AG09309 (cell line): ENCODE results near the gene SLC2A2.

Source experiments
- DNase-seq: peaks from one replicate; pipeline ENCODE4 v3.0.0-alpha.2; 2010; ENCODE audit warnings: low read depth
- H3K4me3 ChIP-seq: 2 replicates; pipeline ENCODE4 v1.5.1; 2011; ENCODE audit warnings: mild to moderate bottlenecking, low read depth, low read length, moderate library complexity; ENCODE audit not compliant: control insufficient read depth
- TF ChIP-seq, protein P1 (sequence below): IDR thresholded peaks from 2 replicates; pipeline ENCODE4 v1.5.1; 2011; ENCODE audit warnings: mild to moderate bottlenecking, low read depth, low read length, inconsistent platforms; ENCODE audit not compliant: insufficient read depth, control insufficient read depth; ENCODE audit errors: missing control alignments

Gene SLC2A2

DNA sequence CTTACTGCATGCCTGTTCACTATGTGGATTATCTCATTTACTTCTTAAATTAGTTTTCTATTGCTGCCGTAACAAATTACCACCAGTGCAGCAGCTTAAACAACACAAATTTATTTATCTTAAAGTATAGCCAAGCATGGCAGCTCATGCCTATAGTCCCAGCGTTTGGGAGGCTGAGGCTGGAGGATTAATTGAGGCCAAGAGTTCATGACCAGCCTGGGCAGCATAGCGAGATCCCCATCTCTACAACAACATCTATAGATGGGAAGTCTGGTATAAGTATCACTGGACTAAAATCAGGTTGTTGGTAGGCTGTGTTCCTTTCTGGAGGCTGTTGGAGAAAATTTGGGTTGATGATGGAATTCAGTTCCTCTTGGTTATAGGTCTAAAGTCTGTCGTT lies 5.1 kb downstream of the SLC2A2 start:
- no peak for DNase-seq
- TF ChIP-seq, protein P1, sequence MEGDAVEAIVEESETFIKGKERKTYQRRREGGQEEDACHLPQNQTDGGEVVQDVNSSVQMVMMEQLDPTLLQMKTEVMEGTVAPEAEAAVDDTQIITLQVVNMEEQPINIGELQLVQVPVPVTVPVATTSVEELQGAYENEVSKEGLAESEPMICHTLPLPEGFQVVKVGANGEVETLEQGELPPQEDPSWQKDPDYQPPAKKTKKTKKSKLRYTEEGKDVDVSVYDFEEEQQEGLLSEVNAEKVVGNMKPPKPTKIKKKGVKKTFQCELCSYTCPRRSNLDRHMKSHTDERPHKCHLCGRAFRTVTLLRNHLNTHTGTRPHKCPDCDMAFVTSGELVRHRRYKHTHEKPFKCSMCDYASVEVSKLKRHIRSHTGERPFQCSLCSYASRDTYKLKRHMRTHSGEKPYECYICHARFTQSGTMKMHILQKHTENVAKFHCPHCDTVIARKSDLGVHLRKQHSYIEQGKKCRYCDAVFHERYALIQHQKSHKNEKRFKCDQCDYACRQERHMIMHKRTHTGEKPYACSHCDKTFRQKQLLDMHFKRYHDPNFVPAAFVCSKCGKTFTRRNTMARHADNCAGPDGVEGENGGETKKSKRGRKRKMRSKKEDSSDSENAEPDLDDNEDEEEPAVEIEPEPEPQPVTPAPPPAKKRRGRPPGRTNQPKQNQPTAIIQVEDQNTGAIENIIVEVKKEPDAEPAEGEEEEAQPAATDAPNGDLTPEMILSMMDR = no peak
- no peak overlapping the region for H3K4me3 ChIP-seq

DNA sequence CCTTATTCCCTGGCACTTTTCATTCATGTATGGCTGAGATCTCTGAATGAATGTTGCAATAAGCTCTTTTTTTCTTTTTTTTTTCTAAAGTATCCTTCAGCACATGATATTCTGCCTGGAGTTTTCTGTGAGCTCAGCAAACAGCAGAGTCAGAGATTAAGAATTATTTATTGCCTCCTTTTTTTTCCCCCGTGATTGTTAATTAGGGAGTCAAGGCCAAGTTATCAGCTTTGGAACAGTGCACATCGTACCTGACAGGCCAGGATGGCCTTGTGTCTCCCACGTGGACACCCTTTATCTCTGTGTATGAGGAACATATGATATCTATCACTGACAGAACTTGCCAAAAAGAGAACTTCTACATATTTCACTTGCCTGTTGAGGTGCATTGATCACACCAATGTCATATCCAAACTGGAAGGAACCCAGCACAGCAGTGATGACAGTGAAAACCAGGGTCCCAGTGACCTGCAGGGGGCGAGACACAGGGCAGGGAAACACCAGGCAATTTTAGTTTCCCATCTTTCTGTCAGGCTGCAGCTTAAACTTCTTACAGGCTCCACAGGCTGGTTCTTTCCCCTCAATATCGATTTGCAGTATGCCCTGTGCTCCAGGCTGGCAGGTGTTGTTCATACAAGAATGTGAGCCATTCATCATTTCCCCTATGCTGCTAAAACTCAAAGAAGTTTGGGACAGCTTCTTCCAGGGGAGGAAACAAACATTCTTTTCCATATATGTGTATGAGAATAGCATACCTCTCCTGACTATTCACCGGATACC lies 8.2 kb downstream of the SLC2A2 start:
- TF ChIP-seq, protein P1 = peak; percentile 37
- no peak overlapping the region for H3K4me3 ChIP-seq
- no peak for DNase-seq

DNA sequence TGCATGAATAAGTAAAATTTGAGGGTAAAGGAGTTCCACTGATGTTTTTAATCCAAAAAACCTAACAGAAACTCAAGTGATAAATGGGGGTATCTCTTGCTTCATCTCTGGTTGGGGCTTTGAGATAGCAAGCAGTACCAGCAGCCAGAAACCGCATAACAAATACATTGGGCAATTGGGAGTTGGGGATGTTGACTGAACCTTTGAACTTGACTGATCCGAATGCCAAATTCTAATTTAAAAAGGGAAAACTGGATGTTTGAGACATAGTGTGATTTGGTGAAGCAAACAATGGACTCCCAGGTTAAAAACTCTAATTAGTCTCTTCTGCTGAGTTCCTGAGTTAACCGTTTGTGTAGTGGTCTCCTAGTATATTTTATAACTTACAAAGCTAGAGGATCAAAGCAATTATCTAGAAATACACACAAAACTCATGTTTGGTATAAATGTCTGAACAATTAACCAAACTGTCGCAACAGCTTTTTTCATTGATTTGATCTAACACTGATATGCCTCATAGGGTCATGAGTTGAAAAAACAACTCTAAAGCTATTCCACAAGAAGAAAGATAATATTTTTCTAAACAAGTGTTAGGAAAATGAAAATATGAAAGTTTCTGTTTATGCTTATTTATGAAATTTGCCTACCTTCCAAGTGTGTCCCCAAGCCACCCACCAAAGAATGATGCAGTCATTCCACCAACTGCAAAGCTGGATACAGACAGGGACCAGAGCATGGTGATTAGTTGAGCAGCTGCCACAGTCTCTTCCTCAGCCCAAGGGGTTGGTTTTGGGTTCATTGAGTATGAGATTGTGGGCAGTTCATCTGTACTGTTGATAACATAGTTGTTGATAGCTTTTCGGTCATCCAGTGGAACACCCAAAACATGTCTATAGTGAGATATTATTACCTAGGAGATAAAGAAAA lies 12.4 kb downstream of the SLC2A2 start:
- no peak overlapping the region for H3K4me3 ChIP-seq
- TF ChIP-seq, protein P1 = no peak
- DNase-seq = no peak

DNA sequence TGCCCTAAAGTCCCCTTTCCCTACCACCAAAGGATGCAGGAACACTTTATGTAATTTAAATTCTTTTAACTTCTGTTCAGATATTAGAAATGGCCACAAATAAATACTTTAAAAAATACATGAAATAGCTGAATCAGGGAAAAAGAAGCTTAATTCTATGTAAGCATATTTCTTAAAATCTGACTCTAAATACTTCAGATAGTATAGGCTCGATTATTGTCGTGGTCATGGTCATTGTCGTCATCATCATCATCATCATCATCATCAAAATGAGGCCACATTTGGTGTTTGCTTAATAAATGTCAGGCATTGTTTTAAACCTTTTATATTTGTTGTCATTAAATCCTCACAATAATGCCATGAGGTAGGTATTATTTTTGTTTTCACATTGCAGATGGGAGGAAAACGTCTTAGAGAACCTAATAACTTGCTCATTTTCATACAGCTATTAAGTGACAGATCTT lies 14.6 kb downstream of the SLC2A2 start:
- no peak overlapping the region for H3K4me3 ChIP-seq
- DNase-seq = no peak
- TF ChIP-seq, protein P1 = no peak

DNA sequence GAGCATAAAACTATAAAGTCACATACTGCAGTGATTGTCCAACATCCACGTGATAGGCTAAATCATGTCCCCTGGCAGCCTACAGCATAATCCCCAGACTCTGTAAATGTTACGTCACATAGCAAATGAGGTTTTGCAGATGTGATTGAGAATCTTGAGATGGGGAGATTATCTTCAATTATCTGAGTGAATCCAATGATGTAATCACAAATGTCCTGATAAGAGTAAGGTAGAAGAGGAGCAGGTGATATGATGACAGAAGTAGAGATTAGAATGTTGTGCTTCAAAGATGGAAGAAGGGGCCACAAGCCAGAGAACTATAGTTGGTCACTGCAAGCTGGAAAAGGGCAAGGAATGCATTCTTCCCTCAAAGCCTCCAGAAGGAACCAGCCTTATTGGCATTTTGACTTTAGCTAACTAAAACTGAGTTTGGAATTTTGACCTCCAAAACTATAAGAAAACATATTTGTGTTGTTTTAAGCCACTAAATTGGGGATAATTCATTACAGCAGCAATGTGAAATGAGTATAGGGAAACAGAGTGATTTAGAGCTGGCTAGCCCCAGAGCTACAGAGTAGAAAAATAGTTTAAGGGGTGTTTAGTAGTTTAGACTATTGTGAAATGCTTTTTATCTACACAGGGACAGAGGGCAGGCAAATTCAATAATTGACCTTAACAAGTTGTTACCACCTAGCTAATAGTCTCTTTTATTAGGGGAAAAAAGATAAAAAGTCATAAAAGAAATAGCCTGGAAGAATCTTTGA lies 15.2 kb downstream of the SLC2A2 start:
- no peak for DNase-seq
- H3K4me3 ChIP-seq = no peak overlapping the region
- TF ChIP-seq, protein P1 = no peak

DNA sequence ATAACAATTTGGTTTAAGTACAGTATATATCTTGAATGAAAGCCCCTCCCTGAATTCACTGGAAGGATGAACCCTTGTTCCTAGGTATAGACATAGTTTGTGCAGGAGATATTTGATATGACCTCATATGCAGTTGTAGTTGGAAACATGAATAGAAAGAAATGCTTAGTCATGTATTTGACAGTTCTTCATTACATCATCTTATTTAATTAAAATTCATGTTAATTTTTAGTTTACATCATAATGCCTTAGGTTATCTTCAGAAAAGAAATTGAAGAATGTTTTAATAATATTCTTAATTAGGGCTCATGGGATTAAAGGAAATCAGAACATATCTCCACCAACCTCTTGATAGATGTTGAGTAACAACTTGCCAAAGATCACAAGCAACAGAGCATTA lies 19.2 kb downstream of the SLC2A2 start:
- H3K4me3 ChIP-seq = no peak overlapping the region
- DNase-seq = no peak

More for the DNA sequence above, 19.2 kb downstream of the SLC2A2 start:
- TF ChIP-seq, protein P1 = no peak
